ENCODE results near the gene LMBR1. TPM values are rescaled to one million over a fixed set of nuclear protein-coding genes. Genes with fewer than 3 reads are reported as not detected.

The LMBR1 gene
- total and polyA plus RNA-seq, 2 of the 4 experiments (the other 2 are of a cell fraction): 11.9 to 19.9 TPM

DNA sequence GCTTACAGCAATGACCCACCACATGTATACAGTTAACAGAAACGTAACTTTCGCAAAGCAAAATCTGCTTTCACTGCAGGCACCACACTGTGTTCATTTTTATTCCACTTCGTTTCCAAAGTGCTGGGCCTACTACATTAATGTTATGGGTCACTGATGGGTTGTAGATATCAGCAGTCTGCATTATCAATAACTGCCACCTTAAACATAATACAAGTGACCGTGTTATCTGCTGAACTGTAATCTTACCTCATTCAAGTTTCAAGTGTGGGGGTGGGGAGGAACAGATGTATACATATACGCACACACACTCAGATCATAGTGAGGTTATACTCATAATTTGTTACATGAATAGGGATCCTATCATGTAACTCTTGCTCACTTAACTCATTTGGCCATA lies 231.3 kb downstream of the LMBR1 start:
- Histone ChIP-seq H2BK5ac (ENCODE audit: low read depth, low read length, poor library complexity, severe bottlenecking) (no peak overlapping the region), H3K4me3 (ENCODE audit: insufficient read depth, low read depth, low read length) (no peak overlapping the region), H3K27me3 (ENCODE audit: control insufficient read depth, insufficient read depth, low read length) (no peaks in the 10 kb centered on the region), H3K56ac (ENCODE audit: extremely low read depth, insufficient read depth, low read length) (no peak overlapping the region), H3K9ac (ENCODE audit: low read depth, low read length) (no peak overlapping the region), H3K9me3 (ENCODE audit: control insufficient read depth, insufficient read depth, low read length) (no peaks in the 10 kb centered on the region), H4K8ac (ENCODE audit: low read depth in 2 of 2, low read length in 2 of 2) (no peak overlapping the region), H3K4ac (ENCODE audit: low read depth, low read length) (no peak overlapping the region), H3K36me3 (ENCODE audit: control insufficient read depth, insufficient read depth, low read length) (no peaks in the 10 kb centered on the region), H2BK15ac (ENCODE audit: low read depth, low read length) (no peak overlapping the region), H4K91ac (ENCODE audit: insufficient read depth, low read depth, low read length) (no peak overlapping the region), H3K9me1 (ENCODE audit: insufficient read depth, low read length) (no peaks in the 10 kb centered on the region), H4K20me1 (ENCODE audit: insufficient read depth, low read length) (no peaks in the 10 kb centered on the region), H3K79me1 (ENCODE audit: low read depth in 1 of 2, low read length in 2 of 2) (no peaks in the 10 kb centered on the region), H3K4me2 (ENCODE audit: low read depth, low read length) (no peak overlapping the region), H2BK20ac (ENCODE audit: low read depth, low read length) (no peak overlapping the region), H2AK5ac (ENCODE audit: low read depth, low read length) (no peak overlapping the region), H2BK120ac (ENCODE audit: low read depth, low read length) (no peak overlapping the region), H2AK9ac (replicated peaks; ENCODE audit: low read depth, low read length, poor library complexity) (no peak overlapping the region), H4K5ac (ENCODE audit: low read depth, low read length) (no peak overlapping the region), H3K4me1 (ENCODE audit: control insufficient read depth, insufficient read depth, low read length) (0 out of 2 replicates have a peak, but pooled peaks cover 1% of the 10 kb centered on the region), H3K14ac (replicated peaks; ENCODE audit: low read depth, low read length) (no peak overlapping the region), H3K18ac (ENCODE audit: low read depth, low read length) (no peak overlapping the region), H3K27ac (ENCODE audit: insufficient read depth, low read length) (no peak overlapping the region), H2AFZ (replicated peaks; ENCODE audit: low read length, poor library complexity) (no peak overlapping the region), H3K23ac (ENCODE audit: low read depth, low read length) (no peak overlapping the region)
- in situ Hi-C loops (cut with MboI; ENCODE audit: low sequenced_read_pairs): no loop called here
- ChIA-PET POLR2A (ENCODE audit: unreplicated experiment) (no interaction called here), CTCF (no interaction called here)
- dilution Hi-C loops (cut with HindIII; ENCODE audit: low sequenced_read_pairs, unreplicated experiment): no loop called here
- intact Hi-C loops (cut with micrococcal nuclease): no loop called here
- TF ChIP-seq, protein P1, sequence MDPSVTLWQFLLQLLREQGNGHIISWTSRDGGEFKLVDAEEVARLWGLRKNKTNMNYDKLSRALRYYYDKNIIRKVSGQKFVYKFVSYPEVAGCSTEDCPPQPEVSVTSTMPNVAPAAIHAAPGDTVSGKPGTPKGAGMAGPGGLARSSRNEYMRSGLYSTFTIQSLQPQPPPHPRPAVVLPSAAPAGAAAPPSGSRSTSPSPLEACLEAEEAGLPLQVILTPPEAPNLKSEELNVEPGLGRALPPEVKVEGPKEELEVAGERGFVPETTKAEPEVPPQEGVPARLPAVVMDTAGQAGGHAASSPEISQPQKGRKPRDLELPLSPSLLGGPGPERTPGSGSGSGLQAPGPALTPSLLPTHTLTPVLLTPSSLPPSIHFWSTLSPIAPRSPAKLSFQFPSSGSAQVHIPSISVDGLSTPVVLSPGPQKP (IDR thresholded peaks at IDR 0.05; ENCODE audit: borderline replicate concordance, low read depth, low read length): no peak
- no peak for TF ChIP-seq POLR2A (IDR thresholded peaks at IDR 0.05; ENCODE audit: low read depth, low read length)
- TF ChIP-seq, protein P2, sequence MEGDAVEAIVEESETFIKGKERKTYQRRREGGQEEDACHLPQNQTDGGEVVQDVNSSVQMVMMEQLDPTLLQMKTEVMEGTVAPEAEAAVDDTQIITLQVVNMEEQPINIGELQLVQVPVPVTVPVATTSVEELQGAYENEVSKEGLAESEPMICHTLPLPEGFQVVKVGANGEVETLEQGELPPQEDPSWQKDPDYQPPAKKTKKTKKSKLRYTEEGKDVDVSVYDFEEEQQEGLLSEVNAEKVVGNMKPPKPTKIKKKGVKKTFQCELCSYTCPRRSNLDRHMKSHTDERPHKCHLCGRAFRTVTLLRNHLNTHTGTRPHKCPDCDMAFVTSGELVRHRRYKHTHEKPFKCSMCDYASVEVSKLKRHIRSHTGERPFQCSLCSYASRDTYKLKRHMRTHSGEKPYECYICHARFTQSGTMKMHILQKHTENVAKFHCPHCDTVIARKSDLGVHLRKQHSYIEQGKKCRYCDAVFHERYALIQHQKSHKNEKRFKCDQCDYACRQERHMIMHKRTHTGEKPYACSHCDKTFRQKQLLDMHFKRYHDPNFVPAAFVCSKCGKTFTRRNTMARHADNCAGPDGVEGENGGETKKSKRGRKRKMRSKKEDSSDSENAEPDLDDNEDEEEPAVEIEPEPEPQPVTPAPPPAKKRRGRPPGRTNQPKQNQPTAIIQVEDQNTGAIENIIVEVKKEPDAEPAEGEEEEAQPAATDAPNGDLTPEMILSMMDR (conservative IDR thresholded peaks at IDR 0.05; ENCODE audit: low read depth, low read length): no peak
- TF ChIP-seq, protein P3, sequence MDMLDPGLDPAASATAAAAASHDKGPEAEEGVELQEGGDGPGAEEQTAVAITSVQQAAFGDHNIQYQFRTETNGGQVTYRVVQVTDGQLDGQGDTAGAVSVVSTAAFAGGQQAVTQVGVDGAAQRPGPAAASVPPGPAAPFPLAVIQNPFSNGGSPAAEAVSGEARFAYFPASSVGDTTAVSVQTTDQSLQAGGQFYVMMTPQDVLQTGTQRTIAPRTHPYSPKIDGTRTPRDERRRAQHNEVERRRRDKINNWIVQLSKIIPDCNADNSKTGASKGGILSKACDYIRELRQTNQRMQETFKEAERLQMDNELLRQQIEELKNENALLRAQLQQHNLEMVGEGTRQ (IDR thresholded peaks at IDR 0.05; ENCODE audit: low read depth, low read length): no peak
- TF ChIP-seq CHD1 (IDR thresholded peaks at IDR 0.05; ENCODE audit: low read depth, low read length): no peak
- no TSS peak for BruUV-seq (replicated peaks)
- no CpG with 5 or more reads among the region's 5 CpGs for WGBS, 2 experiments (ENCODE audit: extremely low coverage in 2 of 2, insufficient read length in 1 of 2)
- ATAC-seq (ENCODE audit: low read depth) (no peak), DNase-seq (no peak)

Measured in IMR-90 (cell line).